ENCODE data around the gene SPATA1.

Gene SPATA1

DNA sequence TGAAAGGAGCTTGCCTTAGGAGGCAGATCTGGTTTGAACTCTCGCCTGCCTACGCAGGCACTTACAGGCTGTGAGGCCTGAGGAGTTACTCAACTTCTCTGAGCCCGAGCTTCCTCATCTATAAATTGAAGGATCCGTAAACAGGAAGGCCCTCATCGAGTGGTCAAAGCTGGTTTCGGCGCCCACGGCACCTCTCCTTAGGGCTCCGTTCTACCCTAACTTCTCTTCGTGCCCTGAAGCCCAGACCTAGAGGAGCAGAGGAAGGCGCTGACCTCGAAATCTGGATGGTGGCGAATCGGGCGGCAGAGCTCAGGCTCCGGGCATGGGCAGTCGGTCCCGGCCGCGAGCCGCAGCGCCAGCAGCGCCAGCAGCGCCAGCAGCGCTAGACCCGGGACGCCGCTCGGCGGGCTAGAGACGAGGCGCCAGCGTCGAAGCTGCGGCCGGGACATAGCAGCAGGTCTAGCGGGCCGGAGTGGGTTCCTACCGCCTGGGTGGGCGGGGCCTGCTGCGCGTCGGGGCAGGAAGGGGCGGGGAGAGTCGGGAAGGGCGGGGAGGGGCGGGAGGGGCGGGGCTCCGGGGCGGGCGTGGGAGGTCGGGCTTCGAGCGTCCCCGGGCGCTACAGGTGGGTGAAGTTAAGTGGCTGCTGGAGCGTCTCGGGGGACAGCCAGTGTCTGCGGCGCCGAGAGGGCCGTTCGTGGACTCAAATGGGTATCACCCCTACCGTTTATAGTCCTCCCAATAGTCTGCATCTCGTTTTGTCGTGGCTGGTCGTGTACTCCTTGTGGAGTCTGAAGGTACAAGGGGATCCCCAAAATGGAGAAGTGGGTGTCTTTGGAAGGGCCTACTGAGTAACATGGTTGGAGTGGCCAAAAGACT, 68.0 kb downstream of the SPATA1 start, which contains the start of gene CTBS:
CTBS (minus strand) TSS at position 474 of the 876 bp plus-strand sequence; CDS start at position 449, 25 bp downstream.
- H3K4me3 ChIP-seq (ENCODE audit: low read depth, low read length), result peak within 1 kb of the TSS; percentile 90
- no peak for TF ChIP-seq CTCF (IDR thresholded peaks at IDR 0.05; ENCODE audit: low read depth, low read length)
- 0 out of 2 replicates have a peak, but pooled peaks have one; percentile 50 for TF ChIP-seq MYC (IDR thresholded peaks at IDR 0.05; ENCODE audit: low read depth, low read length)
- TF ChIP-seq POLR2A (IDR thresholded peaks at IDR 0.05; ENCODE audit: extremely low read depth, insufficient read length), result peak; percentile 73
- 0 out of 2 replicates have a peak, but pooled peaks have one; percentile 36 for TF ChIP-seq MAX (IDR thresholded peaks at IDR 0.05; ENCODE audit: low read depth, low read length)
- DNase-seq (ENCODE audit: low read depth), result peak; percentile 93

DNA sequence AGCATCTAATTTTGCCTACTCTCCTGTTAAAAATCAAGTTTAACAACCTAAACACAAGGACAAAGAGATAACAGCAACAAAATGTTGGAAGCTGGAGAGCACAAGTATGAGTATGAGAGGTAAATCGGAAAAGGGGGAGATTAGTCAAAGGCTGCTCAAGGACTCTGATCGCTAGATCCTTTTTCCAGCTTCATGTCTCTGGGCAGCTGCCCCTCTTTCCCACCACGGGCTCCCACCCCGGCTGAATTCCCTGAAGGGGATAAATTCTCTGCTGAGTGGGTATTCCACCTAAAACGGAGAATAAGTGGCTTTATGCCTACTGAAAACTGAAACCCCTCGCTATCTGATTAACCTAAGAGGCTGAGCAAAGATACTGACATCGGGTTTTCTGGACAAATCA, 68.8 kb downstream of the SPATA1 start:
- H3K4me3 ChIP-seq (ENCODE audit: low read depth, low read length), result peak overlapping the region; percentile 78
- TF ChIP-seq MAX (IDR thresholded peaks at IDR 0.05; ENCODE audit: low read depth, low read length) (no peak), CTCF (IDR thresholded peaks at IDR 0.05; ENCODE audit: low read depth, low read length) (no peak), MYC (IDR thresholded peaks at IDR 0.05; ENCODE audit: low read depth, low read length) (no peak), POLR2A (IDR thresholded peaks at IDR 0.05; ENCODE audit: extremely low read depth, insufficient read length) (no peak)

DNA sequence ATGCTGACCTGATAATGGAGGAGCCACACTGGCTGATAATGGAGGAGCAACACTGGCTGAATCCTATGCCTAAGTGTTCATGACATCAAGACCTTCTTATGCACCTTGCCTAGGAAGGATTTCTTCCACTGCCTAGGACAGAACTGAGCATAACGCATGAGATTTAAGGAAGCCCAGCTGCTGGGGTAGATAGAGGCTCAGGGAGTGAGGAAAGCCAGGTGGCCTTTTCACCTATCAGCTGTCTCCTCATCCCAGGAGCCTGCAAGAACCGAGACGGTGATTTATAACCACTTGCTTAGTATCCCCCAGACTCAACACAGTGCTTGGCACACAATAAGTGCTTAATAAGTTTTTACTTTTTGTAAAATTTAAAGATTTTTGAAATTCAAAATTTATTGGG, 75.5 kb downstream of the SPATA1 start:
- DNase-seq (ENCODE audit: low read depth), result no peak
- no peak for TF ChIP-seq CTCF (IDR thresholded peaks at IDR 0.05; ENCODE audit: low read depth, low read length)
- no peak for TF ChIP-seq MYC (IDR thresholded peaks at IDR 0.05; ENCODE audit: low read depth, low read length)
- no peak for TF ChIP-seq MAX (IDR thresholded peaks at IDR 0.05; ENCODE audit: low read depth, low read length)
- TF ChIP-seq POLR2A (IDR thresholded peaks at IDR 0.05; ENCODE audit: extremely low read depth, insufficient read length), result no peak
- no peak overlapping the region for H3K4me3 ChIP-seq (ENCODE audit: low read depth, low read length)

More for the DNA sequence above, 68.8 kb downstream of the SPATA1 start:
- DNase-seq (ENCODE audit: low read depth), result no peak

DNA sequence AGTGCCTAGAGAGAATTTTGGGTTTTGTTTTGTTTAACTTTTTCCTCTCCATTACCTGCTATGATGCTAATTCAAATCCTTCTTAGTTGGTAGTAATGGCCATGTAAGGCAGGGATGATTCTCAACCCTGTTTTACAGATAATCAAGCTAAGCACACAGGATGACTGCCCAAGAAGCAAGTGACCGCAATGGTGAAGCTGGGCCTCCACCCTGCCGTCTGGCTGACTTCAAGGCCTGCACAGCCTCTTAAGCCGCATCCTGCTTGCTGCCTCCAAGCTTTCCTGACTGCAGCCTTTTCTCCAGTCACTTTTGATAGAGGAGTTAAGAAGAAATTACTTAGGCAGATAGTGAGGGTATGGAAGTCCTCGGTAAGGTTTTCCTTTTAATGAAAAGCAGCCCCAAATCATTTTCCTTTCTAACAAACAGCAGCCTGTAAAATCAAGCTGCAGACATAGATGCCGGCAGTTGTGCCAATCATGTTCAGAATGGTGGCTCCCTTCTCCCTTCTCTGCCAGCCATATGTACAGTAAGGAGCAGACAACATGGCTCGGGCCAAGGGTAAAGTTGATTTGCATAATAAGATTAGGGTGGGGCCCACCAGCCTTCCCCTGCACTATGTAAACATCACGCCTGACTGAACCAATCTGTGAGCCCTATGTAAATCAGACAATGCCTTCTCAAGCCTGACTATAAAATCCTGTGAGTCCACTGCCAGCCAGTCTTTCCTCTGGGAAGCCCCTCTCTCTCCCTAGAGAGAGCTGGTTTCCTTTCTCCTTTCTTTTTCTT, 76.8 kb downstream of the SPATA1 start:
- DNase-seq (ENCODE audit: low read depth), result no peak
- TF ChIP-seq MYC (IDR thresholded peaks at IDR 0.05; ENCODE audit: low read depth, low read length), result no peak
- TF ChIP-seq POLR2A (IDR thresholded peaks at IDR 0.05; ENCODE audit: extremely low read depth, insufficient read length), result no peak
- no peak for TF ChIP-seq CTCF (IDR thresholded peaks at IDR 0.05; ENCODE audit: low read depth, low read length)
- TF ChIP-seq MAX (IDR thresholded peaks at IDR 0.05; ENCODE audit: low read depth, low read length), result no peak
- H3K4me3 ChIP-seq (ENCODE audit: low read depth, low read length), result no peak overlapping the region

DNA sequence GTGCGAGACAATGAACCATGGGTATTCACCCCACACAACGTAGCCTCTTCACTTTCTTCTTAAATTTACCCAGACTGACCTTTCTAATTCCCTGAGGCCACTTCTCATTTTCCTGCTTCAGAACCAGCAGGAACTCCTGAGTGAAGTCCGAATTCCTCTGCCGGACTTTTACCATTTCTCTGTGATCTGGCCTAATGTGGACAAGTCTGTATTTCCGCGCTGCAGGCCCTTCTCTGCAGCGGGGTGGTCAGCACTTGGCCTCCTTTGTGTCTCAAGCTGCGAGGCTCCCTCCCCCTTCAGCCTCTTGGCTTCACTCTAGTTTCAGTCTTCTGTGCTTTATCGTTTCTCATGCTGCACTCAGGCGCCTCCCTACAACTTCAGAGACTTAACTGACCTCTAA, 77.5 kb downstream of the SPATA1 start:
- no peak for DNase-seq (ENCODE audit: low read depth)
- no peak for TF ChIP-seq MYC (IDR thresholded peaks at IDR 0.05; ENCODE audit: low read depth, low read length)
- no peak for TF ChIP-seq POLR2A (IDR thresholded peaks at IDR 0.05; ENCODE audit: extremely low read depth, insufficient read length)
- no peak for TF ChIP-seq CTCF (IDR thresholded peaks at IDR 0.05; ENCODE audit: low read depth, low read length)
- TF ChIP-seq MAX (IDR thresholded peaks at IDR 0.05; ENCODE audit: low read depth, low read length), result no peak
- H3K4me3 ChIP-seq (ENCODE audit: low read depth, low read length), result no peak overlapping the region

Data from NB4 (cell line).